AG08395 (cell line): ENCODE data around the gene SPRED2.

Source experiments
- DNase-seq: peaks from one replicate; pipeline ENCODE4 v3.0.0; 2012; ENCODE audit warnings: mixed read lengths, low spot score

Gene SPRED2

DNA sequence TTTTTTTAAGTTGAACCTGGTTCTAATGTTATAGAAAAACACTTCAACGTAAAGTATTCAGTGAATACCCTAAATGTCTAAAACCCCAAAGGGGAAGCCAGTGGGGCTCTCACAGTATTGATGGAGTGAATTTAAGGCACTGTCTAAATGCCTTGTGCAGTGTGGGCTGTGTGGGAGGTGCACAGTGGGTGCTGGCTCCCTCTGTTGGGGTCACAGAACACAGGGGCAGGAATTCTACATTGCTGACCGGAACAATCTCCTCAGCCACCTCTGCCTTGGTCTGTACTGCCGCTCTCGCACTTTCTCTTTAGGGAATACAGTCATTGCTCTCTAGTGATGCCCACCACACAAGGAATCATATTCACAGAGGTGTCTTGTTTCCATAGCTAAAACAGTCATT lies 45.4 kb downstream of the SPRED2 start:
- DNase-seq = no peak

- no peak for DNase-seq
Observed at GRCh38 chr2:65386344-65386743, 46.1 kb downstream of the SPRED2 start.

DNA sequence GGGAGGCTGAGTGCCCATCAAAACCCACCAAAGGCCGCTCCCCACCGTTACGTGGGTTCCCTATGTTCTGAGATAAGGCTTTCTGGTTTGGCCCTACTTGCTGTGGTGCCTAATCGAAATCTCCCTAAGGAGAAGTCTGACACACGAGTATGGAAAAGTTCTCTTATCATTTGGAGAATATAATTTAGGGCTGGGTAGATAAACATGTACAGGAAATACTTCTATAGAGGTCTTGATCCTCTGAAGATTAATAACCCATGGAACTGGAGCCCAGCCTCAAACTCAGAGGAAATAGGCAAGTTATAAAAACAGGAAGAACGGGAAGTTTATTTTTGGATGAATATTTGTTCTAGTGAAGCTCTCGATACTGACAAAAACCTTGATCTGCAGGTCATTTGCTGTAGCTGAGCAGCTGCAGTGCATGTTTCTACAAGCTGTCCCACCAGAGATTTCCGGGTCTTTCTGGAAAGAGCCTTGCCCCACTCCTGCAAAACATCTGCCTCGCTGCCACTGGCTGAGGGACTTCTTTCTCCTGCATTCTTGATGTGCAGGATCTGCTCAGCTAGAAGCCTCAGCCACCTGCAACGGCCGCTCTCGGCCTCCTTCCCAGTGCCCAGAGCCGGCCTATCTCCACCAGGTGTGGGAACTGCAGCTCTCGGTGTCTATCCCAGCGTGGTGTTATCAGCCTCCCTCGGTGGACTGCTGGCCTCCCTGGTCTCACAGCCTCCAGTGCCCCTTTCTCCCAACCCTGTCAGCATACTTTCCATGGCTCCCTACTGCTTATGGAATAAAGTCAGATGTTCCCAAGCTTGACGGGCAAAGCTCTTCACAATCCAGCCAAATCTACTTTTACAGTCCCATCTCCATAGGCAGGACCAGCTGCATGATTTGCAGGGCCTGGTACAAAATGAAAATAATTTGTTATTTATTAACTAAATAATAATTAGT lies 48.6 kb downstream of the SPRED2 start:
- DNase-seq = no peak

DNA sequence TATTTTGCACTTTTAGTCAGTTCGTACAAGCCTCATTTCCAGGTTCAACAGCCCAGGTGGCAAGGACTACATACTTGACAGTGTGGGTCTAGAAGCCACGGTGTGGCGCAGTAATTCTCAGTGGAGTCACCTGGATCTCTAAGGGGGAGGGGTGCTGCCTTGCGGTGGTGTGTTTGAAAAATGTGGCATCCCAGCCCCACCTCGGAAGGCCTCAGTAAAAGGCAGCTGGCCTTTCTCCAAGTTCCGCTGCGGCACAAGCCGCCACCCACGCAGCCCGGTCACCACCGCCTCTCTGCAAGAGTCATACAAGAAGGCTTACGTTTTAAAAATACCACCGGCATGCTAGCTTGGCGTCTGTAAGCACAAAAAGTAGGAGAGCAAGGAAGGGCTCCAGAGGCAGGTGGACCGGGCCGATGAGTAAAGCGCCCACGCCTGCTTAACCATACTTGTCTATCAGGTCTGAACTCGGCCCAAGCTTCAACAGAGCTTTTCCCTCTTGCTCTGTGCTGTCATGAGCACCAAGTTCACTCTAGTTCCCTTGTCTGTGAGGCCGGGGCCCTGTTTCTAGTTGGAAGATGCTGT lies 49.5 kb downstream of the SPRED2 start:
- DNase-seq = peak; percentile 79

- no peak for DNase-seq
Observed at GRCh38 chr2:65382323-65382722, 50.1 kb downstream of the SPRED2 start.

DNA sequence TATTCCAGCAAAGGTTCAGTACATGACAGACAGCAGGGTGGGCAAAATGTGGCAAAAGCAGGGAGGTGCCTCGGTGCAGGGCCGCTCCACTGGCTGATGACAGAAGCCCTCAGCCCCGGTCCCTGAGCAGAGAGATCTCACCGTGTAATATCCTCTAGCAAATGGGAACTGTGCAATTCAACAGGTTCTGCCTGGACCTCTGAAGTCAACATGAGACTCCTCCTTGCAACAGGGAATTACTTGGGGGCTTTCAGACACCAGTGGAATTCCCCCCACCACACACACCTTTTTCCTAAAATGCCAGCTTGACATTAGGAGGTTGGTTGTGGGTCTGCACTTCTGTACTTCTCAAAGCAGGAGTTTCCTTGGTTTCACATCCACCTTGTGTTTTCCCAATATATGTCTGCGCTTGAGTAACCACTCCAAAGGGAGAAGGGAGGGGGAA lies 50.8 kb downstream of the SPRED2 start:
- DNase-seq = no peak

GRCh38 chr2:65380255-65380654 lies 52.1 kb downstream of the SPRED2 start:
- no peak for DNase-seq

DNA sequence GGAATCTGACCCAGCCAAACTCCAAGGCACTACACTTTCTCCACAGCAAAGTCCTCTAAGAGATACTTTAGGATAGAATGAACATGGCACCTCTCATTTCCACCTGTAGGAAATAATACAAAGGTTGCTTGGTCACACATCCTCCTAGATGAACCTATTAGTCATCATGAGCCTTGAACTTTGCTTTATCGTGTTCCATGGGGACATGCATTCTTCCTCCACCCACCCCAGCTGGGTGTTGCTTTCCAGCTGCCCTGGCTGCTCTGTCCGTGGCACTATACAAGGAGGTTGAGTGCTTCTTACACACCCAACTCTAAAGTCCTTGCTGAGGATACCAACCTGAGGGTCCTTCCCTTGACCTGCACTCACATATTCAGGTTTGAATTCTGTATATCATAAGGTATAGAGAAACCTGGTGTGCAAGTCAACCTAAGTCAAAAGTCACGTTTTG lies 52.7 kb downstream of the SPRED2 start:
- DNase-seq = no peak

GRCh38 chr2:65379223-65379622 lies 53.2 kb downstream of the SPRED2 start:
- DNase-seq = no peak

GRCh38 chr2:65378290-65378689 lies 54.1 kb downstream of the SPRED2 start:
- no peak for DNase-seq

DNA sequence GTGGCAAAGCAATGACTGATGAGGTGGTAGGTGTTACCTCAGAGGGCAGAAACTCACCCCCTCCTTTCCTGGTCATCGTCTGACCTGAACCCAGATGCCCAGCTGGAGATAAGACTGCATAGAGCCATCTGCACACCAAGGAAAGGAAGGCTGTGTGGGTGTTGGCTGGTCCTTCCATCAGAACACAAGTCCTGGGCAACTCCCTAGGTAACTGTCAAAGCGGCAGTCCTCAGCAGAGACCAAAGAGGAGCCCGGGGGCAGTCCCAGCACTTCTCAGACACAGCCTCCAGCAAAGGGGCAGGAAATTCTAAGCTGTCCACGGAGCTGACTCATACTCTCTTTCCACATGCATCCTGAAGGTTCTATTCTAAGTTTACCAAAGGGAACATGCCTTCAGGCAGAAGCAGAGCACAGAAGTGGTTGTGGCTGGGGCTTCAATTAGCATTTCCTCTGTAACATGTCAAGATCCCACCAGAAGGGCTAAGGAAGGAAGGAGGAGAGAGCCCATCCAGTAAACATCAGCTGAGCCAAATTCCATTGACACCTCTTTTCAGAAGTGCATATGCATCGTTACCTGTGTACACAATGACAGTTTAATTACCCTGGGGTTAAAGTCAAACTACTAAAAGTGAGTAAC lies 54.7 kb downstream of the SPRED2 start:
- peak; percentile 72 for DNase-seq

DNA sequence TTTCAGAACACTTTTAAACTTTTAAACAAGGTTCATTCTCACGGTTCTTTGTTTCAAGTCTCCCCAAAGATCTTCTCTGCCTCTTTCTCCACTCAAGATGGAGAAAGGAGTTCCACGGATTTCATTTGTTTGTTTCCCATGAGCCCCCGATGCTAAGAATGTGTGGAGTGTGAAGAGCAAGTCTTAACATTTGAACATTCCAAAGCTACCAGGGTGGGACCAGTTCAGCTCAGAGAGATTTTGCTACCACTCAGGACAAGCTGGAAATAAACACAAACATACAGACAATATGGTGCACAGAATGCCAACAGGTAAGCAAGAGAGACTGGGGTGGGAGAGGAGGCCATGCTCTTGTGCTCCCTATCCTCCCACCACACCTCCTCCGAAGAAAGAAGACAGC lies 56.7 kb downstream of the SPRED2 start:
- DNase-seq = no peak

DNA sequence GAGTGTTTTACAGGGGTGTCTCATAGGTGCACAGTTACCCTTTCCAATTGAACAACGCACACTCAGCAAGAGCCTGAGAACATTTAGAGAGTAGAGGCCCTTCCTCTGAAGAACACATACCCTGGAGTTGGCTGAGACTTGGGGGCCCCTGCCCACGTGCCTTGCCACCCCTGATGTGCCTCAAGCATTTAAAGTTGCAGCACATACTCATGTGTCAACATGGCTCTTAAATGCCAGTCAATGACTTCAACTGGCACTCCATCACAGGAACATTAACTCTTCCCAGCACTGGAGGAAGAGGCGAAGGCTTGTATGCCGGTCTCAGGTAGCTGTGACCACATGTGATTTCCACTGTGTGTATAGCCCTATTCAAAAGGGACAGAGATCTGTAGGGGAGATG lies 57.4 kb downstream of the SPRED2 start:
- no peak for DNase-seq

DNA sequence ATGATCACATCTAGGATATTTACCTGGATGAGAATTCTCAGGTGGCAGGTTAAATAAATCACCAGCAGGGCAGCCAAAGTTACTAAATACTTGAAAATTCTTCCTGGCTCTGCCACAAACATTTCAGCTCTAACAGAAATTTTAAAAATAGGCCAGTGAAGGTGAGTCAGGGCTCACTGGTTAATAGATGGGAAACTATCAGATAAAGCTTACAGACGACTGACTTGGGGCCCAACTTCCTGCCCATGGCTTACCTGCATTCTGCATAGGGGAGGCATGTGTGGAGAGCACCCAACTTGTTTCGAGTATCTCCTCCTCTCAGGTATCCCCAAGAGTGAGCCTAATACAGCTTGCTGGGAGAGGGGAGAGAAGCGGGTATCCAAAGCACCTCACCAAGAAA lies 57.8 kb downstream of the SPRED2 start:
- no peak for DNase-seq

GRCh38 chr2:65373365-65373918 lies 59.0 kb downstream of the SPRED2 start:
- DNase-seq = no peak

GRCh38 chr2:65372619-65373018 lies 59.8 kb downstream of the SPRED2 start:
- DNase-seq = no peak

DNA sequence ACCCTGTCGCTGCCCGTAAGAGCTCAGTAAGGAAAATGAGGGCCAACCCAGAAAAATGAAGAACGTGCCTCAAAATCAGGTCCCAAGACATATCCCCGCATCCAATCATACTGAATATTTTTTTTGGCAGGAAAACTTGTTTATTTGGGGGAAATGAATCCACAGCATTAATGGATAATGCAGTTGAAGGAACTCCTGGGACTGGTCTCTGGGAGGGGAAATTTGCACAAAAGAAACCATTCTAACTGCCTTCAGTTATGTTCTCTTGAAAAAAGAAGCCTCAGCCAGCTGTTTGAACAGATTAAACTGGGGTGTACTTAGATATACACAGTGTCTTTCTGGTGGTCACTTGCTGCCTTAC lies 61.3 kb downstream of the SPRED2 start:
- DNase-seq = no peak

DNA sequence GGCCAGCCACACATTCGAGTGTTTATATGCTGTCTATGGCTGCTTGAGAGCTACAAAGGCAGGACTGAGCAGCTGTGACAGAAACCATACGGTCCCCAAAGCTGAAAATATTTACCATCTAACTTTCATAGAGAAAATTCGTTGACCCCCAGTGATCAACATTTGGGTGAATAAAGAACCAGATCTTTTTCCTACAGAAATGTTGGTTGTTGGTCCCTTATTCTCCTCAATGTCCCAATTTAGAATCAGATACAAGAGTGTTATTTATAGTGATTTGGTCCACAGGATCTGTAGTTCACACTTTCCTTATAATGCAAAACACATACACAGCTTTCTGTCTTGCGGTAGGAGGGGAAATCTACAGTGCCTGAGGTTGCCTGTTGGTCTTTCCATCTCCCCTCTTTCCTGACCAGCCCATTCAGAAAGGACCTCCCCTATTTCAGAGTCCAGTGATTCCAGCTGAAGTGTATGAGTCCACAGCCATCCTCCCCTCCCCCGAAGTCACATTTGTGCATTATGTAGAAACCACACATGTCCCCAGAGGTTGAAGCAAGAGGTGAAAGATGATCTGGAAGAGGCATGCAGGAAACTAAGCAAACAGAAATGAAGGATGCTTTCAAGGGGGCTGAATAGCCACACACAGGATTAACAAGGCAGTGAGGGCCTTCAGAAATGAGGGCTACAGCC lies 61.9 kb downstream of the SPRED2 start:
- DNase-seq = no peak

- DNase-seq = no peak
Observed at GRCh38 chr2:65369980-65370379, 62.4 kb downstream of the SPRED2 start.

DNA sequence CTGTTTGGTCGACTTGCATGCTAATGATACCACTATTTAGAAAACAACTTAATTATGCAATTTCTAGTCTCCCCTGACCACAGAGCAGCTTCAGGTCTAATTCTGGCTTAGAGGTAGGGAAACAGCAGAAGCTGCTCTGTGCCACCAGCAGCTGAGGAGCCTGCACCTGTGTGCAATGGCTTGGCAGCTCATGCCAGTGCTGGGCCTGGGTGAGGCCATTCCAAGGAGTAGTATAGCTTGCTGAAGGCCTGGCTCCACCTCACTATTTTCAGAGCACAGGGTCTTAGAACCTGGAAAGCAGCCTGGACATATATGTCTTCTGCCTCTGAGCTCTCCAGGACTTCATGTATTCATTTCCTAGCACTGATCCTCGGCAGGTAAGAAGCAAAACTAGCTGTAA lies 62.8 kb downstream of the SPRED2 start:
- no peak for DNase-seq

DNA sequence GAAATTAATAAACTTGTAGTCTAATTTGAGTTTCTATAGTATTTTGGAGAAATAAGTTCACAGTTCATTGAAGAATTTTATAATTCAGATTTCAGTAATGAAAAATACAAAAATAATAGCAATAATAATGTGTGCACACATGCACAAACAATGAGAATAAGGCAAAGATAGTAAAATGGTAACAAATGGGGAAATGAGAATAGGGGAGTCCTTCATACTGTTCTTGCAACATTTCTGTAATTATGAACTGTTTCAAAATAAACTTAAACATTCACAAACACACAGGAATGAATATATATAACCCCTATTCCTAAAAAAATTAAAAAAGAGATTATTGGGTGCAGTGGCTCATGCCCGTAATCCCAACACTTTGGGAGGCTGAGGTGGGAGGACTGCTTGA lies 63.9 kb downstream of the SPRED2 start:
- no peak for DNase-seq

DNA sequence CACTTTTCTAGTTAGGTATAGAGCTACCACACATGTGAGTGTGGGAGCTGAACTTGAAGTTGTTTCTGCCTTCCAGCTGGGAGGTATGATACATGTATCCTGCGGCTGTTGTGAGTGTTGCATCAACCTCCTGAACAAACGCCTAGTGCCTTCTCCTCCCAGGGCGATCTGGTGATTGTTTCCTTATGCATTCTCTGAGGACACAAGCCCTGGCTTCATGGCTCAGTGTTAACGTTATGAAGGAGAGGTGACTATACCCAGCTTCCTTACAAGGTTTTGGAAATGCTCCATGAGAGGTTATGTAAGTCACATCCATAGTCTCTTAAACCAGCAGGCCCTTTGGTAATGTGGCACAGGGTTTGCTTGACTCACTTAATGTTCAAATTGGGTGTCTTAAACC lies 64.9 kb downstream of the SPRED2 start:
- DNase-seq = peak; percentile 91
